H1 (cell line): ENCODE results near the gene RNF151. TPM values are rescaled to one million over a fixed set of nuclear protein-coding genes. Genes with fewer than 3 reads are reported as not detected.

ENCODE experiments used
- CTCF ChIA-PET: fragments of 300-600 bp; sonication (Branson Sonifier 250); formaldehyde crosslinking; loops from one replicate; lab custom pipeline; 2021; ENCODE audit not compliant: partially characterized antibody; lab: Charles Lee
- POLR2A ChIA-PET: fragments of 300-600 bp; sonication (Branson Sonifier 250); formaldehyde crosslinking; loops from one replicate; lab custom pipeline; 2021; ENCODE audit warnings: inconsistent platforms; ENCODE audit not compliant: partially characterized antibody; lab: Charles Lee
- DNase-seq, 2 experiments: peaks; one replicate each; pipeline versions ENCODE4 v3.0.0 to v3.0.0-alpha.2; 2010 to 2022; ENCODE audit warnings: low spot score in 2 of 2, low read depth in 1 of 2, mixed read lengths in 1 of 2
- FAIRE-seq: peaks from 2 replicates; lab custom pipeline; 2011; peaks lifted over from hg19 to GRCh38; lab: Jason Lieb, UNC
- H2AFZ ChIP-seq: 2 replicates; pipeline ENCODE4 v1.8.1; 2012; ENCODE audit warnings: low read length, inconsistent platforms
- H2AK5ac ChIP-seq: 2 replicates; pipeline ENCODE4 v1.6.1; 2013; ENCODE audit warnings: low read depth, low read length
- H2BK120ac ChIP-seq: replicated peaks from 2 replicates; pipeline ENCODE3; 2013; ENCODE audit warnings: low read depth, low read length, inconsistent platforms
- H2BK12ac ChIP-seq: 2 replicates; pipeline ENCODE4 v1.6.1; 2013; ENCODE audit warnings: low read depth, low read length
- H2BK15ac ChIP-seq: 2 replicates; pipeline ENCODE4 v1.6.1; 2013; ENCODE audit warnings: low read length
- H2BK20ac ChIP-seq: 2 replicates; pipeline ENCODE4 v1.6.1; 2013; ENCODE audit warnings: low read length
- H2BK5ac ChIP-seq: 2 replicates; pipeline ENCODE4 v1.6.1; 2013; ENCODE audit warnings: low read depth, low read length
- H3K14ac ChIP-seq: 2 replicates; pipeline ENCODE4 v1.6.1; 2013; ENCODE audit warnings: inconsistent platforms; ENCODE audit not compliant: insufficient read length
- H3K18ac ChIP-seq: 2 replicates; pipeline ENCODE4 v1.6.1; 2013; ENCODE audit warnings: low read length; ENCODE audit errors: extremely low read depth
- H3K23ac ChIP-seq: 2 replicates; pipeline ENCODE4 v1.6.1; 2013; ENCODE audit warnings: inconsistent platforms; ENCODE audit not compliant: insufficient read length
- H3K23me2 ChIP-seq: 2 replicates; pipeline ENCODE4 v1.6.1; 2013; ENCODE audit warnings: low read depth, low read length
- H3K27ac ChIP-seq: 2 replicates; pipeline ENCODE4 v1.6.1; 2011; ENCODE audit warnings: low read depth, low read length, inconsistent platforms
- H3K27me3 ChIP-seq, 4 experiments: replicated peaks in 1 of 4; 1 replicate in 1 of 4; 2 replicates in 3 of 4; pipeline versions ENCODE4 v1.6.1 to v1.8.1; 2011 to 2013; ENCODE audit warnings: low read length in 3 of 4, mild to moderate bottlenecking in 3 of 4, inconsistent platforms in 2 of 4, mixed read lengths in 2 of 4, moderate library complexity in 1 of 4; ENCODE audit not compliant: control insufficient read depth in 3 of 4, insufficient read depth in 3 of 4; ENCODE audit errors: extremely low read depth in 1 of 4
- H3K36me3 ChIP-seq, 4 experiments: 2 replicates each; pipeline versions ENCODE4 v1.6.1 to v1.8.1; 2011 to 2013; ENCODE audit warnings: mild to moderate bottlenecking in 4 of 4, low read length in 3 of 4, moderate library complexity in 2 of 4, control low read depth in 1 of 4, inconsistent platforms in 1 of 4; ENCODE audit not compliant: insufficient read depth in 4 of 4, control insufficient read depth in 2 of 4
- H3K4ac ChIP-seq: replicated peaks from 2 replicates; pipeline ENCODE3; 2013; ENCODE audit warnings: low read length, low read depth, mixed read lengths, inconsistent platforms; ENCODE audit not compliant: insufficient read length
- H3K4me1 ChIP-seq, 4 experiments: replicated peaks in 1 of 4; 1 replicate in 1 of 4; 2 replicates in 3 of 4; pipeline versions ENCODE4 v1.6.1 to v1.8.1; 2011 to 2013; ENCODE audit warnings: low read length in 3 of 4, inconsistent platforms in 2 of 4, mixed read lengths in 1 of 4; ENCODE audit not compliant: insufficient read depth in 4 of 4, control insufficient read depth in 3 of 4
- H3K4me2 ChIP-seq, 2 experiments: 2 replicates each; pipeline versions ENCODE4 v1.6.1 to v1.8.1; 2011 to 2013; ENCODE audit warnings: low read depth in 2 of 2, low read length in 2 of 2, control low read depth in 1 of 2, inconsistent platforms in 1 of 2, mild to moderate bottlenecking in 1 of 2; ENCODE audit not compliant: insufficient read depth in 1 of 2
- H3K4me3 ChIP-seq, 4 experiments: fragments of 200-600, 300-600 bp in 1 of 4; sonication (generic), shearing (Covaris generic), sonication (Bioruptor Twin) in 1 of 4; 2 replicates each; pipeline versions ENCODE4 v1.5.1 to v1.8.1; 2011 to 2016; ENCODE audit warnings: low read length in 4 of 4, low read depth in 3 of 4, control low read depth in 2 of 4, inconsistent platforms in 2 of 4, mild to moderate bottlenecking in 2 of 4, mixed read lengths in 1 of 4, moderate library complexity in 1 of 4; ENCODE audit not compliant: insufficient read depth in 2 of 4; ENCODE audit errors: extremely low read depth in 1 of 4
- H3K56ac ChIP-seq: replicated peaks from 2 replicates; pipeline ENCODE3; 2013; ENCODE audit warnings: low read depth, mild to moderate bottlenecking, mixed read lengths, low read length, inconsistent platforms; ENCODE audit not compliant: insufficient read length
- H3K79me1 ChIP-seq: 2 replicates; pipeline ENCODE4 v1.6.1; 2013; ENCODE audit warnings: low read depth, low read length, control low read depth
- H3K79me2 ChIP-seq, 2 experiments: 2 replicates each; pipeline versions ENCODE4 v1.6.1 to v1.8.1; 2012 to 2013; ENCODE audit warnings: low read length in 2 of 2, mild to moderate bottlenecking in 2 of 2, inconsistent platforms in 1 of 2; ENCODE audit not compliant: insufficient read depth in 2 of 2, control insufficient read depth in 1 of 2
- H3K9ac ChIP-seq, 4 experiments: replicated peaks in 1 of 4; 1 replicate in 1 of 4; 2 replicates in 3 of 4; pipeline versions ENCODE4 v1.6.1 to v1.8.1; 2011 to 2013; ENCODE audit warnings: low read depth in 3 of 4, low read length in 3 of 4, control low read depth in 2 of 4, mild to moderate bottlenecking in 2 of 4, moderate library complexity in 2 of 4, inconsistent platforms in 1 of 4; ENCODE audit errors: extremely low read depth in 1 of 4
- H3K9me3 ChIP-seq, 2 experiments: 2 replicates each; pipeline versions ENCODE4 v1.6.1 to v1.8.1; 2012 to 2013; ENCODE audit warnings: mild to moderate bottlenecking in 2 of 2, moderate library complexity in 2 of 2, control low read depth in 1 of 2, inconsistent platforms in 1 of 2, low read depth in 1 of 2, low read length in 1 of 2, mixed read lengths in 1 of 2; ENCODE audit not compliant: insufficient read depth in 2 of 2
- H4K20me1 ChIP-seq, 2 experiments: replicated peaks in 1 of 2; 2 replicates each; pipeline versions ENCODE3 to v1.8.1; 2011 to 2013; ENCODE audit warnings: inconsistent platforms in 2 of 2, low read length in 2 of 2, mild to moderate bottlenecking in 1 of 2; ENCODE audit not compliant: insufficient read depth in 2 of 2, control insufficient read depth in 1 of 2
- H4K5ac ChIP-seq: 2 replicates; pipeline ENCODE4 v1.6.1; 2013; ENCODE audit warnings: low read length, low read depth, mixed read lengths, inconsistent platforms; ENCODE audit not compliant: insufficient read length
- H4K8ac ChIP-seq: 2 replicates; pipeline ENCODE4 v1.8.0; 2013; ENCODE audit warnings: mild to moderate bottlenecking, moderate library complexity, low read length, inconsistent platforms; ENCODE audit not compliant: insufficient read depth; ENCODE audit errors: extremely low read depth
- H4K91ac ChIP-seq: replicated peaks from 2 replicates; pipeline ENCODE3; 2013; ENCODE audit warnings: low read length, mixed read lengths, inconsistent platforms; ENCODE audit not compliant: insufficient read length
- CREB1 ChIP-seq: IDR thresholded peaks from 2 replicates; pipeline ENCODE4 v1.6.1; 2012; ENCODE audit warnings: inconsistent platforms
- RXRA ChIP-seq: IDR thresholded peaks from 2 replicates; pipeline ENCODE4 v1.6.1; 2011; ENCODE audit warnings: low read depth, mild to moderate bottlenecking, low read length, moderate library complexity; ENCODE audit not compliant: insufficient read depth
- SP4 ChIP-seq: IDR thresholded peaks from 2 replicates; pipeline ENCODE4 v1.6.1; 2012; ENCODE audit warnings: low read length, inconsistent platforms
- TAF1 ChIP-seq: IDR thresholded peaks from 2 replicates; pipeline ENCODE4 v1.6.1; 2011; ENCODE audit warnings: mild to moderate bottlenecking, low read depth, low read length
- WGBS, 2 experiments: shearing (Covaris generic) in 1 of 2; methylation state at CpG; one replicate each; pipeline versions ENCODE4 v1.1.6 to v1.1.7; 2013 to 2015; ENCODE audit warnings: low lambda C conversion rate in 2 of 2, mixed read lengths in 2 of 2, inconsistent platforms in 1 of 2, low coverage in 1 of 2, missing lambda C conversion rate in 1 of 2; ENCODE audit not compliant: insufficient replicate concordance in 2 of 2, insufficient coverage in 1 of 2, insufficient read length in 1 of 2; ENCODE audit errors: extremely low coverage in 1 of 2, missing lambda C conversion rate in 1 of 2; 5-methylcytosine and 5-hydroxymethylcytosine counted together
- polyA plus RNA-seq, 7 experiments: library from polyadenylated mRNA; depleted of rRNA in 3 of 7; stranded (reverse) in 5 of 7; unstranded in 2 of 7; fragments of >200 nt in 5 of 7; fragments of 200-250 nt in 2 of 7; gene quantifications; 1 replicate in 5 of 7; 2 replicates in 1 of 7; 4 replicates in 1 of 7; pipeline versions ENCODE4 v1.2.1 to v1.2.3, GENCODE V29; 2011 to 2013; ENCODE audit warnings: missing spikeins in 2 of 7, mixed read lengths in 2 of 7
- total RNA-seq: library from RNA; stranded (reverse); fragmentation: NEBNext Ultra II Directional; extraction: Animal tissue kit (Norgen Biotek cat#: 25700); gene quantifications from 2 replicates; pipeline ENCODE4 v1.2.1, GENCODE V29; 2021

The RNF151 gene
- total and polyA plus RNA-seq, 2 of the 8 experiments (the other 6 are each of a cell fraction or from before 2014, with no cell fraction given) = not detected

GRCh38 chr16:1997494-1998359 is 31.1 kb downstream of the RNF151 start:
- no peak overlapping the region for H4K8ac ChIP-seq
- peaks cover 0 to 7% (median 3%) of the 10 kb centered on the region in 4 experiments; a peak in 3 of 7 replicates for H3K4me1 ChIP-seq
- no peak overlapping the region for H4K91ac ChIP-seq
- H3K9me3 ChIP-seq = no peaks in the 10 kb centered on the region
- 94% methylated on average over 19 of the region's 26 CpGs; no CpG with 5 or more reads in 1 of the 2 experiments for WGBS, 2 experiments
- no peak overlapping the region for H3K14ac ChIP-seq
- H2BK5ac ChIP-seq = no peak overlapping the region
- no peak overlapping the region for H3K18ac ChIP-seq
- H2BK20ac ChIP-seq = no peak overlapping the region
- no peak overlapping the region for H2BK120ac ChIP-seq
- H3K4ac ChIP-seq = no peak overlapping the region
- H3K23ac ChIP-seq = no peak overlapping the region
- H2AK5ac ChIP-seq = no peak overlapping the region
- TF ChIP-seq RXRA (no peak), TAF1 (no peak), CREB1 (no peak), SP4 (no peak)
- no peak overlapping the region for H3K4me2 ChIP-seq
- no peak overlapping the region for H3K9ac ChIP-seq
- ChIA-PET CTCF (interaction anchor here (0.5 to 2.0 kb wide), 6 partner anchors 8 to 295 kb away, joined by 3 to 8 read pairs (median 3); no protein-coding TSS in a partner anchor), POLR2A (interaction anchor here (1.1 to 28.2 kb wide), 6 partner anchors 7 to 157 kb away, joined by 4 to 736 read pairs (median 9); partner anchors contain the start of genes NDUFB10, RNF151, RPS2 and TBL3)
- H4K5ac ChIP-seq = no peak overlapping the region
- H3K36me3 ChIP-seq = peaks cover 22 to 48% (median 39%) of the 10 kb centered on the region in 4 experiments
- H3K27ac ChIP-seq = no peak overlapping the region
- peaks cover 0 to 7% (median 0%) of the 10 kb centered on the region in 4 experiments; a peak in 1 of 7 replicates for H3K27me3 ChIP-seq
- no peaks in the 10 kb centered on the region for H3K79me2 ChIP-seq
- H3K23me2 ChIP-seq = peaks cover 4% of the 10 kb centered on the region; the same call in 1 of the 2 replicates
- no peak for DNase-seq
- H3K56ac ChIP-seq = no peak overlapping the region
- no peak overlapping the region for H2BK15ac ChIP-seq
- peaks cover 13 to 27% of the 10 kb centered on the region in 2 experiments for H4K20me1 ChIP-seq
- H2AFZ ChIP-seq = no peak overlapping the region
- FAIRE-seq = no peak
- no peak overlapping the region for H2BK12ac ChIP-seq
- H3K79me1 ChIP-seq = no peaks in the 10 kb centered on the region
- no peak overlapping the region for H3K4me3 ChIP-seq
